Activated naive CD4-positive, alpha-beta T cell treated with anti-CD3 and anti-CD28 coated beads, Interleukin-2, amount 50 U/mL, for 24 hours (primary cell): ENCODE results near the gene ZNF526.

ENCODE experiments used
- H3K27ac Mint-ChIP-seq: one replicate; pipeline ENCODE4 v1.8.0; 2021; ENCODE audit warnings: mild to moderate bottlenecking, mixed read lengths
- H3K27me3 Mint-ChIP-seq: one replicate; pipeline ENCODE4 v1.8.0; 2021; ENCODE audit warnings: mixed read lengths
- H3K36me3 Mint-ChIP-seq: one replicate; pipeline ENCODE4 v1.8.0; 2021; ENCODE audit warnings: mixed read lengths
- H3K4me1 Mint-ChIP-seq: one replicate; pipeline ENCODE4 v1.8.0; 2021; ENCODE audit warnings: mixed read lengths
- H3K4me3 Mint-ChIP-seq: one replicate; pipeline ENCODE4 v1.8.0; 2021; ENCODE audit warnings: mild to moderate bottlenecking, mixed read lengths
- H3K9me3 Mint-ChIP-seq: one replicate; pipeline ENCODE4 v1.8.0; 2021; ENCODE audit warnings: mixed read lengths

The ZNF526 gene

DNA sequence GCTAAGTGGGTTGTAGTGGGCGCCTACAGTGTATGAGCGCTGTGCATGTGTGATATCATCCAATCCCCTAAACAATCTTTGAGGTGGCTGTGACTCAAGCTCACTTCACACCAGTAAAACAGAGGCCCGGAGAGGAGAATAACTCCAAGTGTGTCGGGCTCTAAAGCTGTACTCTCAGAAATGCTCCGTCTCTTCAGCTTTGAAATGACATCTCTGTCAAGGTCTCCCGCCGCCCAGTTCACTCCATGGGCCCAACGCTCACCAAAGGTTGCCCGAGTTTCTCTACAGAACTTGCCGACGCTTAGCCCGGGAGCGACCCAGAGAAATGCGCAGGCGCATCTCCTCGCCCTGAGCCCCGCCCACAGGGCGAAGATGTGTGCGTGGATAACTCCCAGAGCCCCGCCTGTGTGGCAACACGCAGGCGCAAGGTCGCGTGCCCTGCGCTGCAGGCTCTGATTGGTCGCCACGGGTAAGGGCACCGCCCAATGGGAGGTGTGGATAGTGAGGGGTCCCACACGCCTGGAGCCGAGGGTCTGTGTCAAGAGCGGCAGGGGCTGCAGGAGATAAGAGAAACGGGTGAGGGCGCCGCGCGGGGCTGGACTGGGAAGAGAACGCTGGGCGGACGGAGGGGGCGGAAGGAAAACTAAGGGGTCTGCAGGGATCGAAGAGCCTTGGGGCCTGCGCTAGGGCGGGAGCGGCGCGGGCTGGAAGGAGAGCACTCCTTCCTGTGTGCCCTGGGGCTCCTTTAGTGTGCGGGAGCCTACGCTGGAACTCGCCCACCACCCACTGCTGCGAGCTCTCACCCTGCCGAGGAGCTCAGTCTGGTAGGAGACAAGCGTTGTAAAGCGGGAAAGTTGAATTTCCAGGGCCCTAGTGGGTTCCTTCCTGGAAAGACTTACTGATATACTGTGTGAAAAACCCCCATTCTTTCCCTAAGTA, at the start of gene ZNF526:
Gene ZNF526, plus strand, starts transcription at position 501 of the 939 bp plus-strand sequence. CDS start 4,092 bp downstream, outside the sequence.
- H3K9me3 Mint-ChIP-seq: no peaks in the 10 kb centered on the region
- peaks cover 49% of the 10 kb centered on the region for H3K4me1 Mint-ChIP-seq
- peak within 1 kb of the TSS; percentile 97 for H3K4me3 Mint-ChIP-seq
- H3K27me3 Mint-ChIP-seq: no peaks in the 10 kb centered on the region
- peak within 1 kb of the TSS; percentile 97 for H3K27ac Mint-ChIP-seq
- peaks cover 6% of the 10 kb centered on the region for H3K36me3 Mint-ChIP-seq

DNA sequence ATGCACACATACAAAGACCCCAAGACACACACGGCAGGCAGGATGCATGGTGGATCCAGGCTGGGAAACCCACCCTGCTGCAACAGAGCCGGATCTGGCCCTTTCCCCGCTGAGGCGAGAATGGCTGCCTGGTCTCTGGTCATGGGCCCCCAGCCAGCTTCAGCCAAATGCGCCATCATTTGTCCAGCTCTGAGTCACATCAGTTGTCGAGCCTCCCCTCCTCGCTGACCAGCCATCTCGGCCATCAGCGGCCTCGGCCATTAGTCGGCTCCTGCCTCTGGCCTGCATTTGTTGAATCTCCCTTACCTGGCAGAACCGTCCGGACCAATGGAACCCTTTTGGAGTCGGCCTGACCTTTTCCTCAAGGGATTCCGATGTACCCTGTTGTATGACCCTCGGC, 49.4 kb upstream of the ZNF526 start:
- H3K4me3 Mint-ChIP-seq: no peak overlapping the region
- peaks cover 3% of the 10 kb centered on the region for H3K27me3 Mint-ChIP-seq
- H3K27ac Mint-ChIP-seq: no peak overlapping the region
- H3K9me3 Mint-ChIP-seq: no peaks in the 10 kb centered on the region
- H3K36me3 Mint-ChIP-seq: no peaks in the 10 kb centered on the region
- H3K4me1 Mint-ChIP-seq: peaks cover 5% of the 10 kb centered on the region

DNA sequence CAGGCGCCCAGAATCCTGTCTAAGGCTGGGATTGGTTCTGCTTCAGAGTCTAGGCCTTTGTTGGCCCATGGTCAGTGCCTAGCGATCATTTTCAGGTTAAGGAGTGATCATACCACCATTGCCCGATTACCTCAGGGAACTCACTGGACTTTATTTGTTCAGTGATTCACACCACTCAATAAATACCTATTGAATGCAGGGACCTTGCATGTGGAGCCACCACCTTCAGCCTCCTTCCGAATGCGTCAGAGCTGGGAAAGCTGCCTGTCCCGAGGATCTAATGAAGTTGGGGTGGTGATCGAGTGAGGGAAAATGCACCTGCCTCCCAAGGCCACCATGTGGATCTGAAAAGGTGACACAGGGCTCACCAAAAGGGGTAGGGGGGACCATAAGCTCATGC, 47.9 kb upstream of the ZNF526 start:
- Mint-ChIP-seq H3K36me3 (no peaks in the 10 kb centered on the region), H3K27me3 (peaks cover 8% of the 10 kb centered on the region), H3K4me3 (no peak overlapping the region), H3K4me1 (peaks cover 13% of the 10 kb centered on the region), H3K9me3 (no peaks in the 10 kb centered on the region), H3K27ac (no peak overlapping the region)

- H3K4me3 Mint-ChIP-seq: no peak overlapping the region
- peaks cover 13% of the 10 kb centered on the region for H3K4me1 Mint-ChIP-seq
- H3K9me3 Mint-ChIP-seq: no peaks in the 10 kb centered on the region
- H3K27me3 Mint-ChIP-seq: peaks cover 8% of the 10 kb centered on the region
- no peak overlapping the region for H3K27ac Mint-ChIP-seq
- H3K36me3 Mint-ChIP-seq: no peaks in the 10 kb centered on the region
These were observed 46.4 kb upstream of the ZNF526 start for GRCh38 chr19:42173695-42174094.

- no peak overlapping the region for H3K27ac Mint-ChIP-seq
- H3K36me3 Mint-ChIP-seq: no peaks in the 10 kb centered on the region
- H3K9me3 Mint-ChIP-seq: no peaks in the 10 kb centered on the region
- peaks cover 8% of the 10 kb centered on the region for H3K27me3 Mint-ChIP-seq
- no peak overlapping the region for H3K4me3 Mint-ChIP-seq
- peaks cover 13% of the 10 kb centered on the region for H3K4me1 Mint-ChIP-seq
These were observed 45.9 kb upstream of the ZNF526 start for GRCh38 chr19:42174188-42174587.

DNA sequence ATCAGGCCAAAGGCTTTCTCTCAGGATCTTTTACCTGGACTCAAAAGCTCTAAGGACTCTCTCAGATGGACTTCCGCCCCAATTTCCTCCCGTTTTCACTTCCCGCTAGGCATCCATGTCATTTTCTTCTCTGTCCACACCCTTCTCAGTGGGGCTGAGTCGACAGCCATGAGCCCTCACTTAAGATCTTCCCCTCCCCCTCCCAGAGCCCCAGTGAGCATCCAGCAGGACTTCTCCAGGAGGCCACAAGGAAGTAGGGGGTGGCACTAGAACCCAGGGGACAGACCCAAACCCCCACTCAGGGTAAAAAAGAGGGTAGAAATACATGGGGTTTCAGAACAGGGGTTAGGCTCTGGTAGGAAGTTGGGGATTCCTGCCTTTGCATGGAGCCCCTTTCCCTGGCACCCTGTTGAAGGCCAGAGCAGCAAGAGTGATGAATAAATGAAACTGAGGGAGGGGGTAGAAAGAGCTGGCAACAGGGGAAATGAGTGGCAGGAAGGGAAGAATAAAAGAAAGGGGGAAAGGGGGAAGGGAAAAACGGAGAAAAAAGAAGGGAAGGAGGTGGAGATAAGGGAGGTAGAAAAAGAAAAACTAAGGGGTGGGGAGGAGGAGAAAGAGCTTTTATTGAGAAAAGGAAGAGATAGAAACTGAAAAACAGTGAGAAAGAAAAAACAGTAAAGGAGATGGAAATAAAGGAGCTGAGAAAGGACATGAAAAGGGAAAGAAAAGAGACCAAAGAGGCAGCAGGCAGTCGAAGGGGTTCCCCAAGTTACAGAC, 45.0 kb upstream of the ZNF526 start:
- Mint-ChIP-seq H3K4me1 (peaks cover 13% of the 10 kb centered on the region), H3K27me3 (peaks cover 8% of the 10 kb centered on the region), H3K4me3 (peak overlapping the region; percentile 85), H3K27ac (no peak overlapping the region), H3K9me3 (no peaks in the 10 kb centered on the region), H3K36me3 (no peaks in the 10 kb centered on the region)

GRCh38 chr19:42175952-42176648, 44.0 kb upstream of the ZNF526 start:
- H3K4me1 Mint-ChIP-seq: peaks cover 13% of the 10 kb centered on the region
- peak overlapping the region; percentile 36 for H3K27ac Mint-ChIP-seq
- no peaks in the 10 kb centered on the region for H3K9me3 Mint-ChIP-seq
- peaks cover 8% of the 10 kb centered on the region for H3K27me3 Mint-ChIP-seq
- H3K4me3 Mint-ChIP-seq: peak overlapping the region; percentile 85
- H3K36me3 Mint-ChIP-seq: no peaks in the 10 kb centered on the region

- Mint-ChIP-seq H3K4me1 (peaks cover 13% of the 10 kb centered on the region), H3K36me3 (no peaks in the 10 kb centered on the region), H3K9me3 (no peaks in the 10 kb centered on the region), H3K27me3 (peaks cover 8% of the 10 kb centered on the region), H3K4me3 (peak overlapping the region; percentile 85), H3K27ac (no peak overlapping the region)
These were observed 43.5 kb upstream of the ZNF526 start for GRCh38 chr19:42176649-42176989.

DNA sequence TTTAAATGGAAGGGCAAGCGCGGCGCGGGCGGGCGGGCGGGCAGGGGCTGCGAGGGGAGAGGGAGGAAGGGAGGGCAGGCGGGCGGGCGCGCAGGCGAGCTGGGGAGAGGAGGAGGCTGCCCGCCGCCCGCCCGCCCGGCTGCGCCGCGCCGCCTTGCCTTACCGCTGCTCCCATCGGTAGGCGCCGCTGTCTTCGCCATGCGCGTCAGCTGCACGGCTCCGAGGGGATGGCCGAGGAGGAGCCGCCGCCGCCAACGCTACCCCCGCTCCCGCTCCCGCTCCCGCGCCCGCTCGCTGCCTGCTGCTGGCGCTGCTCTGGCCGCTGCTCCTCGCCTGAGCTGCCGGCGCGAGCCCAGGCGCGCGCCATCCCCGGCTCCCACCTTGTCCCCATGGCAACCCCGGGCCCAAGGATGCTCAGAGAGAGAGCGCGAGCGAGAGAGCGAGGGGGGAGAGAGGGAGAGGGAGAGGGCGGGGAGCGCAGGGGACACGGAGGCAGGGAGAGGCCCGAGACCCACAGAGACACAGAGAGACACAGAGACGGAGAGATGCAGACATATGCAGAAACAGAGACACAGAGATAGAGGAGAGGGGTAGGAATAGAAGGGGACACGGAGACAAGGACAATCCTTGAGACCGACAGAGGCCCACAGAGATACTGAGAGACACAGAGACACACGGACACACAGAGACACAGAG, 43.0 kb upstream of the ZNF526 start:
- no peaks in the 10 kb centered on the region for H3K36me3 Mint-ChIP-seq
- no peak overlapping the region for H3K27ac Mint-ChIP-seq
- peaks cover 16% of the 10 kb centered on the region for H3K4me1 Mint-ChIP-seq
- peaks cover 8% of the 10 kb centered on the region for H3K27me3 Mint-ChIP-seq
- no peak overlapping the region for H3K4me3 Mint-ChIP-seq
- H3K9me3 Mint-ChIP-seq: no peaks in the 10 kb centered on the region

- Mint-ChIP-seq H3K27me3 (peaks cover 8% of the 10 kb centered on the region), H3K36me3 (no peaks in the 10 kb centered on the region), H3K4me1 (peaks cover 21% of the 10 kb centered on the region), H3K4me3 (no peak overlapping the region), H3K27ac (no peak overlapping the region), H3K9me3 (no peaks in the 10 kb centered on the region)
These were observed 42.5 kb upstream of the ZNF526 start for GRCh38 chr19:42177686-42178019.

GRCh38 chr19:42178791-42179674, 41.1 kb upstream of the ZNF526 start:
- Mint-ChIP-seq H3K27ac (no peak overlapping the region), H3K4me3 (no peak overlapping the region), H3K9me3 (no peaks in the 10 kb centered on the region), H3K36me3 (no peaks in the 10 kb centered on the region), H3K4me1 (peaks cover 30% of the 10 kb centered on the region), H3K27me3 (peaks cover 8% of the 10 kb centered on the region)

- H3K27ac Mint-ChIP-seq: peak overlapping the region; percentile 20
These were observed 35.7 kb upstream of the ZNF526 start for GRCh38 chr19:42184401-42184861.

DNA sequence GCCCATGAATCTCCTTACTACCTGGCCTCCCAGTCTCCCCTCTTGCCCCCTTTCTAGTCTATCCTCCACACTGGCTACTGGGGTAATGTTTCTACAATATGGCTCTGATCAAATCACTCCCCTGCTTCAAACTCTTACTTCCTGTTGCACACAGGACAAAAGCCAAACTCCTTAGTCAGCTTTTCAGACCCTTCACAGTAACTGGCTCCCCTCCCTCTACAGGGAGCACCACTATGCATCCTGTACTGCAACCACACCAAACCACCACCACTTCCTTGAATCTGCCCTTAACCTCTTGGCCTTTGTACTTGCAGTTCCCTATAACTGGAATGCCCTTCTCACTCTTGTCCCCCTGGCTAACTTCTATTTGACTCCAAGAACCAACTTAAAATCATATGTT, 34.8 kb upstream of the ZNF526 start:
- Mint-ChIP-seq H3K27me3 (no peaks in the 10 kb centered on the region), H3K9me3 (no peaks in the 10 kb centered on the region), H3K4me1 (peaks cover 42% of the 10 kb centered on the region), H3K4me3 (peak overlapping the region; percentile 16), H3K36me3 (no peaks in the 10 kb centered on the region), H3K27ac (peak overlapping the region; percentile 13)

More at GRCh38 chr19:42184401-42184861, 35.7 kb upstream of the ZNF526 start:
- H3K4me1 Mint-ChIP-seq: peaks cover 41% of the 10 kb centered on the region
- no peak overlapping the region for H3K4me3 Mint-ChIP-seq
- H3K27me3 Mint-ChIP-seq: no peaks in the 10 kb centered on the region
- no peaks in the 10 kb centered on the region for H3K36me3 Mint-ChIP-seq
- H3K9me3 Mint-ChIP-seq: no peaks in the 10 kb centered on the region

- H3K27ac Mint-ChIP-seq: no peak overlapping the region
These were observed 31.4 kb upstream of the ZNF526 start for GRCh38 chr19:42188665-42189064.

More at GRCh38 chr19:42188665-42189064, 31.4 kb upstream of the ZNF526 start:
- peaks cover under 1% of the 10 kb centered on the region for H3K36me3 Mint-ChIP-seq
- H3K4me1 Mint-ChIP-seq: peaks cover 43% of the 10 kb centered on the region
- no peaks in the 10 kb centered on the region for H3K9me3 Mint-ChIP-seq
- no peaks in the 10 kb centered on the region for H3K27me3 Mint-ChIP-seq
- H3K4me3 Mint-ChIP-seq: no peak overlapping the region
